Measurements from ENCODE around the gene RNF40. TPM values are rescaled to one million over a fixed set of nuclear protein-coding genes. Genes with fewer than 3 reads are reported as not detected.
"Not testable (repeated sequence)": the region's sequence is repeated elsewhere in the genome, so short reads cannot be mapped to it uniquely, and the experiment has no call there.

Gene RNF40
- total and polyA plus RNA-seq, 8 donors, result 17.5 to 155 (median 54.5) TPM

DNA sequence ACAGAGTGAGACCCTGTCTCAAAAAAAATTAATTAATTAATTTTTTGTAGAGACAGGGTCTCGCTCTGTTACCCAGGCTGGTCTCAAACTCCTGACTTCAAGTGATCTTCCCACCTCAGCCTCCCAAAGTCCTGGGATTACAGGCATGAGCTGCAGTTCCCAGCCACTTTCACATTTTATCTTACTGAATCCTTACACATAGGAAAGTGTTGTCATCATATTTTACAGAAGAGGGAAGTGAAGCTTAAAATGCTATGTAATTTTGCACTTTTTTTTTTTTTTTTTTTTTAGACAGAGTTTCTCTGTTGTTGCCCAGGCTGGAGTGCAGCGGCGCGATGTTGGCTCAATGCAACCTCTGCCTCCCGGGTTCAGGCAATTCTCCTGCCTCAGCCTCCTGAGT, 46.0 kb downstream of the RNF40 start:
- no peaks in the 10 kb centered on the region for H3K36me3 ChIP-seq
- H3K27me3 ChIP-seq, result no peaks in the 10 kb centered on the region
- no peak overlapping the region for H3K27ac ChIP-seq
- TF ChIP-seq, protein P1, sequence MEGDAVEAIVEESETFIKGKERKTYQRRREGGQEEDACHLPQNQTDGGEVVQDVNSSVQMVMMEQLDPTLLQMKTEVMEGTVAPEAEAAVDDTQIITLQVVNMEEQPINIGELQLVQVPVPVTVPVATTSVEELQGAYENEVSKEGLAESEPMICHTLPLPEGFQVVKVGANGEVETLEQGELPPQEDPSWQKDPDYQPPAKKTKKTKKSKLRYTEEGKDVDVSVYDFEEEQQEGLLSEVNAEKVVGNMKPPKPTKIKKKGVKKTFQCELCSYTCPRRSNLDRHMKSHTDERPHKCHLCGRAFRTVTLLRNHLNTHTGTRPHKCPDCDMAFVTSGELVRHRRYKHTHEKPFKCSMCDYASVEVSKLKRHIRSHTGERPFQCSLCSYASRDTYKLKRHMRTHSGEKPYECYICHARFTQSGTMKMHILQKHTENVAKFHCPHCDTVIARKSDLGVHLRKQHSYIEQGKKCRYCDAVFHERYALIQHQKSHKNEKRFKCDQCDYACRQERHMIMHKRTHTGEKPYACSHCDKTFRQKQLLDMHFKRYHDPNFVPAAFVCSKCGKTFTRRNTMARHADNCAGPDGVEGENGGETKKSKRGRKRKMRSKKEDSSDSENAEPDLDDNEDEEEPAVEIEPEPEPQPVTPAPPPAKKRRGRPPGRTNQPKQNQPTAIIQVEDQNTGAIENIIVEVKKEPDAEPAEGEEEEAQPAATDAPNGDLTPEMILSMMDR (IDR thresholded peaks at IDR 0.05), result no peak
- TF ChIP-seq EP300 (IDR thresholded peaks at IDR 0.05), result no peak
- no peak for TF ChIP-seq POLR2AphosphoS5 (IDR thresholded peaks at IDR 0.05)
- TF ChIP-seq POLR2A (IDR thresholded peaks at IDR 0.05), result no peak
- peaks cover 11 to 36% (median 20%) of the 10 kb centered on the region in 4 donors for H3K4me1 ChIP-seq
- no peaks in the 10 kb centered on the region for H3K9me3 ChIP-seq
- no peak overlapping the region for H3K4me3 ChIP-seq
- WGBS, 5 donors, result 71 to 92% (median 86%) methylated on average over 5 of the region's 5 CpGs
- no peak for DNase-seq
- intact Hi-C loops (cut with DNase I; ENCODE audit: low total_unique reads), result no loop called here

DNA sequence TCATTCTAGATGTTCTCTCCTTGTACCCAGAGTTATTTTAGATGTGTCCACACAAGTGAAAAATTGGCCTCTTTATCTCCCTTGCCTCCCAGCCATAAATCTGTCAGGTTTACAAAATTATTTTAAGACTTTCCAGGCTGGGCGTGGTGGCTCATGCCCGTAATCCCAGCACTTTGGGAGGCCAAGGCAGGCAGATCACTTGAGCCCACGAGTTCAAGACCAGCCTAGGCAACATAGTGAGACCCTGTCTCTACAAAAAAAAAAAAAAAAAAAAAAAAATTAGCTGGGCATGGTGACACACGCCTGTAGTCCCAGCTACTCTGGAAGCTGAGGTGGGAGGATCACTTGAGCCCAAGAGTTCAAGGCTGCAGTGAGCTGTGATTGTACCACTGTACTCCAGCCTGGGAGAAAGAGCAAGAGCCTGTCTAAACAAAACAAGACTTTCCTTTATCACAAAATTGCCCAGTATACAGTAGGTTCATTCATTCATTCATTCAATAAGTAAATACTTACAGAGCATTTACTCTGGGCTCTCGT, 46.8 kb downstream of the RNF40 start:
- DNase-seq; H3K9me3 ChIP-seq; H3K36me3 ChIP-seq; intact Hi-C loops (cut with DNase I; ENCODE audit: low total_unique reads); H3K27ac ChIP-seq; H3K4me3 ChIP-seq; H3K27me3 ChIP-seq: not testable (repeated sequence)
- 52 to 63% (median 60%) methylated on average over 5 of the region's 5 CpGs for WGBS, 5 donors
- H3K4me1 ChIP-seq, result peaks cover 16 to 44% (median 24%) of the 10 kb centered on the region in 4 donors

DNA sequence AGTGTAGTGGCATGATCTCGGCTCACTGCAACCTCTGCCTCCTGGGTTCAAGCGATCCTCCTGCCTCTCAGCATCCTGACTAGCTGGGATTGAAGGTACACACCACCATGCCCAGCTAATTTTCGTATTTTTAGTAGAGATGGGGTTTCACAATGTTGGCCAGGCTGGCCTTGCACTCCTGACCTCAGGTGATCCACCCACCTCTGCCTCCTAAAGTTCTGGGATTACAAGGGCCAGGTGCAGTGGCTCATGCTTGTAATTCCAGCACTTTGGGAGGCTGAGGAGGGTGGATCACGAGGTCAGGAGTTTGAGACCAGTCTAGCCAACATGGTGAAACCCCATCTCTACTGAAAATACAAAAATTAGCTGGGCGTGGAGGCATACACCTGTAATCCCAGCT, 47.6 kb downstream of the RNF40 start:
- 75 to 84% (median 83%) methylated on average over 5 of the region's 5 CpGs for WGBS, 5 donors
- H3K36me3 ChIP-seq; H3K27ac ChIP-seq; intact Hi-C loops (cut with DNase I; ENCODE audit: low total_unique reads); DNase-seq; H3K9me3 ChIP-seq; H3K4me3 ChIP-seq; H3K27me3 ChIP-seq: not testable (repeated sequence)
- peaks cover 17 to 44% (median 26%) of the 10 kb centered on the region in 4 donors for H3K4me1 ChIP-seq

DNA sequence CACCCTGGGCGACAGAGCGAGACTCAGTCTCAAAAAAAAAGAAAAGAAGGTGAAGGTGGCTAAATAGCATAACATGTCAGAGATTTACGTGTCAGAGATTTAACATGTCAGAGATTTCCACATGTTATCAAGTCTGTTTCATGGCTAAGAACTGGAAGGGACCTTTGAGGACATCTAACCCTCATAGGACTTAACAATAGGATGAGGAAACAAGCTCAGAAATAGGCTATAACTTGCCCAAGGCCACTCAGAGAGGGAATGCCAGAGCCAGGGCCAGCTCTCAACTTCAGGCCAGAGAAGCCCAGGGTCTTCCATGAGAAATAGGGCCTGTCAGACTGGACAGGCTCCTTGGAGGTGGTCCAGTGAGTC, 51.7 kb downstream of the RNF40 start:
- WGBS, 5 donors, result 82 to 96% (median 88%) methylated on average over 3 of the region's 3 CpGs
- Histone ChIP-seq H3K27ac (peak overlapping the region; percentile 73 to 86 (median 84)), H3K9me3 (no peaks in the 10 kb centered on the region), H3K27me3 (no peaks in the 10 kb centered on the region), H3K4me3 (peak overlapping the region; percentile 41 to 50 (median 46)), H3K36me3 (no peaks in the 10 kb centered on the region), H3K4me1 (peaks cover 6 to 18% (median 10%) of the 10 kb centered on the region in 4 donors)
- intact Hi-C loops (cut with DNase I; ENCODE audit: low total_unique reads), result no loop called here
- TF ChIP-seq EP300 (IDR thresholded peaks at IDR 0.05) (no peak), POLR2A (IDR thresholded peaks at IDR 0.05) (no peak), POLR2AphosphoS5 (IDR thresholded peaks at IDR 0.05) (no peak)
- TF ChIP-seq, protein P1 (IDR thresholded peaks at IDR 0.05), result no peak
- no peak for DNase-seq

DNA sequence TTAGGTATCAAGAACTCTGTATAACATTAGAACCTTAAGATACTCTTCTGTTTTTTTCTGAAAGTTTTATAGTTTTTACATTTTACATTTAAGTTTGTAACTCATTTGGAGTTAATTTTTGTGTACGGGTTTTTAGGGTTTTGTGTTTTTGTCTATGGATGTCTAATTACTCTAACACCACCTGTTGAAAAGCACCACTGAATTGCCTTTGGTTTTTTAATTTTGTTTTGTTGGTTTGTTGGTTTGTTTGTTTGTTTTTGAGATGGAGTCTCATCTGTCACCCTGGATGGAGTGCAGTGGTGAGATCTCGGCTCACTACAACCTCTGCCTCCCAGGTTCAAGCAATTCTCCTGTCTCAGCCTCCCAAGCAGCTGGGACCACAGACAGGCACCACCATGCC, 54.6 kb downstream of the RNF40 start:
- intact Hi-C loops (cut with DNase I; ENCODE audit: low total_unique reads), result no loop called here
- TF ChIP-seq, protein P1 (IDR thresholded peaks at IDR 0.05), result no peak
- no peak for TF ChIP-seq POLR2AphosphoS5 (IDR thresholded peaks at IDR 0.05)
- TF ChIP-seq POLR2A (IDR thresholded peaks at IDR 0.05), result no peak
- no peak for TF ChIP-seq EP300 (IDR thresholded peaks at IDR 0.05)
- Histone ChIP-seq H3K4me1 (peaks cover 6 to 18% (median 10%) of the 10 kb centered on the region in 4 donors), H3K9me3 (no peaks in the 10 kb centered on the region), H3K27me3 (no peaks in the 10 kb centered on the region), H3K27ac (no peak overlapping the region), H3K36me3 (no peaks in the 10 kb centered on the region), H3K4me3 (no peak overlapping the region)
- DNase-seq, result no peak
- 61 to 75% (median 65%) methylated on average over 2 of the region's 2 CpGs for WGBS, 5 donors
